HUES64 (cell line): Measurements from ENCODE around the gene LSP1.

Experiments
- H3K27ac ChIP-seq: 2 replicates; pipeline ENCODE4 v1.7.0; 2013; ENCODE audit warnings: low read depth, low read length, inconsistent platforms
- H3K27me3 ChIP-seq: 2 replicates; pipeline ENCODE4 v1.6.1; 2013; ENCODE audit warnings: mild to moderate bottlenecking, low read length; ENCODE audit not compliant: insufficient read depth
- H3K36me3 ChIP-seq: 2 replicates; pipeline ENCODE4 v1.6.1; 2013; ENCODE audit warnings: mild to moderate bottlenecking, low read length; ENCODE audit not compliant: insufficient read depth
- H3K4me1 ChIP-seq: 2 replicates; pipeline ENCODE4 v1.6.1; 2013; ENCODE audit warnings: mild to moderate bottlenecking, low read length, moderate library complexity; ENCODE audit not compliant: insufficient read depth
- H3K4me3 ChIP-seq: 2 replicates; pipeline ENCODE4 v1.5.1; 2013; ENCODE audit warnings: mild to moderate bottlenecking, low read length, moderate library complexity
- H3K9ac ChIP-seq: 2 replicates; pipeline ENCODE4 v1.6.1; 2013; ENCODE audit warnings: mild to moderate bottlenecking, low read depth, low read length
- H3K9me3 ChIP-seq: 2 replicates; pipeline ENCODE4 v1.6.1; 2013; ENCODE audit warnings: low read depth, low read length; ENCODE audit not compliant: insufficient read depth
- WGBS: fragments of 150-250, 120-280 bp; methylation state at CpG from one replicate; pipeline ENCODE4 v1.1.7; 2013; ENCODE audit warnings: missing lambda C conversion rate; 5-methylcytosine and 5-hydroxymethylcytosine counted together

The LSP1 gene

GRCh38 chr11:1863352-1864216 is 10.7 kb downstream of the LSP1 start:
- H3K27me3 ChIP-seq, result no peaks in the 10 kb centered on the region; the same call in 1 of the 2 replicates
- WGBS, result 42% methylated on average over 27 of the region's 27 CpGs
- no peaks in the 10 kb centered on the region for H3K9me3 ChIP-seq
- no peaks in the 10 kb centered on the region for H3K36me3 ChIP-seq
- H3K9ac ChIP-seq, result no peak overlapping the region
- H3K4me1 ChIP-seq, result no peaks in the 10 kb centered on the region
- no peak overlapping the region for H3K4me3 ChIP-seq
- no peak overlapping the region for H3K27ac ChIP-seq

DNA sequence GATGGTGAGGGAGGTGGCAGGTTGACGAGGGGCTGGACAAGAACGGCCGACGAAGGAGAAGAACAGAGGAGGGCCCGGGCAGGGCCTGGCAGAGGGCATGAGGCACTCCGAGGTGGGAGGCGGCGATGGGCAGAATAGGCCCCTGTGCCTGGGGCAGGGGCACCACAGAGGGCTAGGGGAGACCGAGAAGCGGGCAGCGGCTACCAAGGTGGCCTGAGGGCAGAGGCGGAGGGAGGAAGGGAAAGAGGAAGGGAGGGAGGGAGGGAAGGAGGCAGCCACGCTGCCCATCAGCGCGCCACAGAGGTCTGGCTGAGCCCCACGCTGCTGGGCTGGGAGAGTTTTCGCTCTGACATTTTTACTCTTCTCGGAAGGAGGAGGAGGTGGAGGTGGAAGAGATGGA is 11.3 kb downstream of the LSP1 start:
- Histone ChIP-seq H3K9ac (no peak overlapping the region), H3K27ac (no peak overlapping the region), H3K9me3 (no peaks in the 10 kb centered on the region), H3K4me3 (no peak overlapping the region), H3K27me3 (no peaks in the 10 kb centered on the region; the same call in 1 of the 2 replicates), H3K4me1 (no peaks in the 10 kb centered on the region), H3K36me3 (no peaks in the 10 kb centered on the region)
- 71% methylated on average over 18 of the region's 18 CpGs for WGBS

DNA sequence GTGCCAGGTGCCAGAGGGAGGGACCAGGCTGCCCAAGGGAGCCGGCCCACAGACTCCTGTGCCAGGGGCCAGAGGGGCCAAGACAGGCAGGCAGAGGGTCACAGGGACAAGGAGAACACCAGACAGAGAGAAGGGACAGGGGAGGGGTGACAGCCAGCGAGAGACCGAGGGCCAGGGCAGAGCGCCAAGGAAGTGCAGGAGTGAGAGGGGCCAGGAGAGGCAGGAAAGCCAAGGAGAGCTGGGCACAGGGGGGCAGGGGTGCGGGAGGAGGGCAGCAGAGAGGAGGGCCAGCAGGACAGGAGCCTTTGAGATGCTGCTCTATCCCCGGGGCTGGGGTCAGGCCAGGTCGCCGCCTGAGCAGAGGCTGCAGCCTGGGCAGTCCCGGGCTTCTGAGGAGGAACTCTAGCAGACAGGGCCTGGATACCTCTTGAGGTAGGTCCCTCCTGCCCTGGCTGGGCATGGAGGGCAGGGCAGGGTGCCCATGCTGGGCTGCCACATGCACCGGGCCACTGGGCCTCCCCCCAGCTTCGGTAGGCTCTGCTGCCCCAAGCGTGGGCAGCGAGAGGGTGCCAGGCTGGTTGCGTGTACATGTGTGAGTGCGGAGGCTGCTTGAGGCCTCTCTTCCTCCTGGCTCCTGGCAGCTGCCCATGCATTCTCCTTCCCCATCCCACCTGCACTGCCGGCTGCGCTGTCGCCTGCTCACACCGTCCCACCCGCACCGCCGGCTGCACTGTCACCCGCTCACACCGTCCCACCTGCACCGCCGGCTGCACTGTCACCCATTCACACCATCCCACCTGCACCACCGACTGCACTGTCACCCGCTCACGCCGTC is 12.2 kb downstream of the LSP1 start:
- no peak overlapping the region for H3K27ac ChIP-seq
- WGBS, result 91% methylated on average over 30 of the region's 30 CpGs
- H3K4me3 ChIP-seq, result no peak overlapping the region
- H3K4me1 ChIP-seq, result no peaks in the 10 kb centered on the region
- H3K36me3 ChIP-seq, result no peaks in the 10 kb centered on the region
- no peaks in the 10 kb centered on the region; the same call in 1 of the 2 replicates for H3K27me3 ChIP-seq
- no peaks in the 10 kb centered on the region for H3K9me3 ChIP-seq
- H3K9ac ChIP-seq, result no peak overlapping the region

GRCh38 chr11:1866226-1866625 is 13.3 kb downstream of the LSP1 start:
- no peaks in the 10 kb centered on the region for H3K4me1 ChIP-seq
- H3K27me3 ChIP-seq, result no peaks in the 10 kb centered on the region; the same call in 1 of the 2 replicates
- no peak overlapping the region for H3K4me3 ChIP-seq
- no peak overlapping the region for H3K9ac ChIP-seq
- no peaks in the 10 kb centered on the region for H3K36me3 ChIP-seq
- H3K9me3 ChIP-seq, result no peaks in the 10 kb centered on the region
- WGBS, result 94% methylated on average over 8 of the region's 8 CpGs
- H3K27ac ChIP-seq, result no peak overlapping the region

DNA sequence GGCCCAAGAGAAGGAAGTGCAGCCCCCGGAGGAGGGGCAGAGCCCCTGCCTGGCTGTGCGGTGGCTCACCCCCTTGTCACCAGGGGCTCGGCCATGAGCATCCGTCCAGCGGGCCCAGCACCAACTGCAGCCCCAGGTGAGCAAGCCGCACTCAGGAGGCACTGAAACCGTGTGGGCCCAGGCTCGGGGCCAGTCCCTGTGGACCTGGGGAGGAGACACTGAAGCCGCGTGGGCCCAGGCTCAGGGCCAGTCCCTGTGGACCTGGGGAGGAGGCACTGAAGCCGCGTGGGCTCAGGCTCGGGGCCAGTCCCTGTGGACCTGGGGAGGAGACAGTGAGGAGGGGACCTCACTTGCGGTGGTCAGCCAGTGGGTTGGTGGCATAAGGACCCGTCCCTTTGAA is 13.9 kb downstream of the LSP1 start:
- H3K9ac ChIP-seq, result no peak overlapping the region
- H3K4me3 ChIP-seq, result no peak overlapping the region
- 90% methylated on average over 15 of the region's 15 CpGs for WGBS
- no peaks in the 10 kb centered on the region; the same call in 1 of the 2 replicates for H3K27me3 ChIP-seq
- H3K36me3 ChIP-seq, result no peaks in the 10 kb centered on the region
- no peak overlapping the region for H3K27ac ChIP-seq
- H3K9me3 ChIP-seq, result no peaks in the 10 kb centered on the region
- H3K4me1 ChIP-seq, result no peaks in the 10 kb centered on the region

DNA sequence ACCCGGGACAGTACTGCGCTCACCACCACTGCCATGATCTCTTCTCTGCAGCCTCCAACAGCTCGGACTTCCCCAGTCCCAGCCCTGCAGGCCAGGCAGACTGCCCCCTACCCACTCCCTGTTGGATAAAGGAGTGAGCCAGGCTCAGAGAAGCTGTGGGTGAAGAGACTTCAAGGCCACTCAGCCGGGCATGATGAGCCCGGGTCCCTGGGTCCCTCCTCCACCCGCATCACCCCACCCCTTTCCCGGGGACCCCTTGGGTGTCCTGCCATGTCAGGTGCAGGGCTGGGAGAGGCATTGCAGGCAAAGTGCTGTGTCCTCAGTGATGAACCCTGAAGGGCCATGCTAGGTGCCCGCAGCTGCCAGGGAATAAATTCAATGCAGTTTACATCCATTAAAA is 14.5 kb downstream of the LSP1 start:
- WGBS, result 85% methylated on average over 8 of the region's 8 CpGs
- Histone ChIP-seq H3K4me1 (no peaks in the 10 kb centered on the region), H3K4me3 (no peak overlapping the region), H3K9me3 (no peaks in the 10 kb centered on the region), H3K27me3 (no peaks in the 10 kb centered on the region; the same call in 1 of the 2 replicates), H3K27ac (no peak overlapping the region), H3K9ac (no peak overlapping the region), H3K36me3 (no peaks in the 10 kb centered on the region)

- Histone ChIP-seq H3K9ac (no peak overlapping the region), H3K4me3 (no peak overlapping the region)
- 92% methylated on average over 14 of the region's 14 CpGs for WGBS
These were observed 15.3 kb downstream of the LSP1 start for GRCh38 chr11:1868056-1868635.

DNA sequence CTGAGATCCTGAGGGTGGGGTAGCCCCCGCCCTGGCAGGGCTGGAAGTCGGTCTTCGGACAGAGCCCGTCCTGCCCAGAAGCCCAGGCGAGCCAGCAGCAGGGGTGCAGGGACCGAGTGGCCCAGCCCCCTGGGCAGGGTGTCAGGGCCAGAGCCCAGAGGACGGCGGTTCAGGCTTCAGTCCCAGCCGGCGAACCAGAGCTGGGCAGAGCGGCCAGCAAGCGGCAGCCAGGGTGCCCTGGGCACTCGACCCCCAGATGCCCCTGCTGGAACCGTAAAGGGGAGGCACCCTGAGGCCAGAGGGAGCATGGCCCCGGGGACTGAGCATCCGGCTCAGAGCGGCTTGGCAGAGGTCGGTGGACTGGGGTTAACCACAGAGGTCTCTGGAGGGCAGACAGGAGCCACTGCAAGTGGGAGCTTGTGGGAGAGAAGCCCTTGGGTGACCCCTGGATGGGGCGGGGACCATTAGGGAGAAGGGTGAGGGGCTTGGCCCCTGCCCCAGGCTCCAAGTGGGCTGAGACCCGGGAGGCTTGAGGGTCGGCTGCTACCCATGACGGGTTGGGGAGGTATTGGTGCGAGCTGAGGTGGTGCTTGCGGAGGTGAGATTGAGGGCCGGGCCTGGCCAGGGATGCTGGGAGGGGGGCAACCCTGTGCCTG is 15.9 kb downstream of the LSP1 start:
- no peak overlapping the region for H3K9ac ChIP-seq
- no peaks in the 10 kb centered on the region for H3K9me3 ChIP-seq
- no peaks in the 10 kb centered on the region for H3K4me1 ChIP-seq
- 92% methylated on average over 25 of the region's 25 CpGs for WGBS
- no peaks in the 10 kb centered on the region for H3K36me3 ChIP-seq
- no peak overlapping the region for H3K4me3 ChIP-seq
- H3K27ac ChIP-seq, result no peak overlapping the region
- no peaks in the 10 kb centered on the region; the same call in 1 of the 2 replicates for H3K27me3 ChIP-seq

More at GRCh38 chr11:1868056-1868635, 15.3 kb downstream of the LSP1 start:
- Histone ChIP-seq H3K36me3 (no peaks in the 10 kb centered on the region), H3K9me3 (no peaks in the 10 kb centered on the region), H3K4me1 (no peaks in the 10 kb centered on the region), H3K27me3 (no peaks in the 10 kb centered on the region; the same call in 1 of the 2 replicates), H3K27ac (no peak overlapping the region)

DNA sequence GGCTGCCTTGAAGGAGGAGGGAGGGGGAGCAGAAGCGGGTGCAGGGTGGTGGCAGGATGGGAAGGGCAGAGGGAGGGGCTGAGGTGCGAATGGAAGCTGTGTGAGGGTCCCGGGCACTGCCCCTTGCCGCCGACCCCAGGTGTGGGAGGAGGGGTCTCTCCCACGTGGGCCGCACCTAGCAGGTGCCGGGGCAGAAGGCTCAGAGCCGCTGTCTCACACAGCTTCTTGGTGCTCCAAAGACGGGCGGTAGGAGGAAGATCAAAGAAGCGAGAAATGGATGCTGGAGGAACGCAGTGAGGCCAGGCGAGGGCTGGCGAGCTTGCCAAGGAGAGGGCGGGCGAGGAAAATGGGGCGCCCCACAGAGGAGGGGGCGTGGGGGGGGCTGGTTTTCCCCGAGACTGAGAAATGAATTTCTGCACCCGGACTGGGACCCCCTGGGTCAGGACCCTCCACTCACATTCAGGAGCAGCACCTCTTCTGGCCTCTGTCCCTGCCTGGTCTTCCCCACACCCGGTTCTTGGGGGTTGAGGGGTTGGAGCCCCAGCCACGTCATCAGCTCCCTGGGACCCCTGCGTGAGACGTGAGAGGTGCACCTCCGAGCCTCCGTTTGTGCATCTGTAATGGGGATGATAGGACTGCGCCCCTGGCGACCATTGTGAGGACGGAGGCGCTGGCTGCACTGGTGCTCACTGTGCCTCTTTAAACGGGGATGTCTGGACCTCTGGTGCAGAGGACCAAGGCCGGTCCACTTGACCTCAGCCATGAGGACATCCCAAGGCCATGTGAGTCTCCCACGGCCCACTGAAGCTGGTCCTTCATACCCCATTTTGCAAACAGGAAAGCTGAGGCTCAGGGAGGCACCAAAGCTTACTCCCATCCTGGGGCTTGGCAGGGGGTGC is 16.8 kb downstream of the LSP1 start:
- no peak overlapping the region for H3K4me3 ChIP-seq
- H3K9me3 ChIP-seq, result no peaks in the 10 kb centered on the region
- H3K27me3 ChIP-seq, result no peaks in the 10 kb centered on the region; the same call in 1 of the 2 replicates
- H3K9ac ChIP-seq, result no peak overlapping the region
- no peaks in the 10 kb centered on the region for H3K4me1 ChIP-seq
- WGBS, result 84% methylated on average over 32 of the region's 34 CpGs
- no peak overlapping the region for H3K27ac ChIP-seq
- no peaks in the 10 kb centered on the region for H3K36me3 ChIP-seq

DNA sequence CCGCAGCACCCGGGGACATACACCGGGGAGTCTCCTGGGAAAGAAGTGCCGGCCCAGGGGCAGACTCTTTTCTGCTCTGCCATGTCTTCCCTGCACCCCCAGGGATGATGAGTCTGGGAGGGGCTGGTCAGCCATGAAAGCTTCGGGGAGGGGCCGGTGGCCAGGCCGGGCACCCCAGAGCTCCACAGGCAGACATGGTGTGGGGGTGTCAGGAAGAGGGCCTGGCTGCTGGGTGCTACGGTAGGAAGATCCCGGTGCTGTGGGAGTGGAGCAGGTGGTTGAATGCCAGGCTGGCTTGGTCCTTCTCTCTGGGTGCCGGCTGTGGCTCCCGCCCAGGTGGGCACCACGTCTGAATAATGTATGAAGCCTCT is 17.4 kb downstream of the LSP1 start:
- no peaks in the 10 kb centered on the region for H3K4me1 ChIP-seq

More for the DNA sequence above, 17.4 kb downstream of the LSP1 start:
- WGBS, result 89% methylated on average over 12 of the region's 12 CpGs
- H3K4me3 ChIP-seq, result no peak overlapping the region
- H3K27me3 ChIP-seq, result no peaks in the 10 kb centered on the region; the same call in 1 of the 2 replicates
- H3K27ac ChIP-seq, result no peak overlapping the region
- H3K9ac ChIP-seq, result no peak overlapping the region
- H3K9me3 ChIP-seq, result no peaks in the 10 kb centered on the region
- H3K36me3 ChIP-seq, result no peaks in the 10 kb centered on the region
